Measurements from ENCODE around the gene CDH4.

GRCh38 chr20:61964675-61965605 lies 712.9 kb downstream of the CDH4 start:
- TF ChIP-seq CTCF (conservative IDR thresholded peaks at IDR 0.05; ENCODE audit: low read depth, low read length) (no peak), POLR2A (IDR thresholded peaks at IDR 0.05; ENCODE audit: low read depth, low read length) (no peak), MAFK (IDR thresholded peaks at IDR 0.05; ENCODE audit: low read depth, low read length) (no peak), CHD1 (IDR thresholded peaks at IDR 0.05; ENCODE audit: low read depth, low read length) (no peak), ELK1 (IDR thresholded peaks at IDR 0.05; ENCODE audit: borderline replicate concordance, low read depth, low read length) (no peak), MAZ (IDR thresholded peaks at IDR 0.05; ENCODE audit: borderline replicate concordance, low read depth, low read length) (no peak), USF2 (IDR thresholded peaks at IDR 0.05; ENCODE audit: low read depth, low read length) (no peak), CEBPB (IDR thresholded peaks at IDR 0.05; ENCODE audit: low read depth, low read length) (no peak), RAD21 (IDR thresholded peaks at IDR 0.05; ENCODE audit: low read length) (no peak), SMC3 (IDR thresholded peaks at IDR 0.05; ENCODE audit: low read depth, low read length) (no peak), BHLHE40 (IDR thresholded peaks at IDR 0.05; ENCODE audit: low read depth, low read length) (no peak)

Measured in IMR-90 (cell line).